ENCODE measurements around the gene NPR1.
"Not testable (repeated sequence)": the region's sequence is repeated elsewhere in the genome, so short reads cannot be mapped to it uniquely, and the experiment has no call there.

The NPR1 gene

GRCh38 chr1:153682730-153683129 is 4.2 kb downstream of the NPR1 start:
- no peak for DNase-seq (ENCODE audit: low read depth)

GRCh38 chr1:153683854-153684253 is 5.4 kb downstream of the NPR1 start:
- no peak for DNase-seq (ENCODE audit: low read depth)

DNA sequence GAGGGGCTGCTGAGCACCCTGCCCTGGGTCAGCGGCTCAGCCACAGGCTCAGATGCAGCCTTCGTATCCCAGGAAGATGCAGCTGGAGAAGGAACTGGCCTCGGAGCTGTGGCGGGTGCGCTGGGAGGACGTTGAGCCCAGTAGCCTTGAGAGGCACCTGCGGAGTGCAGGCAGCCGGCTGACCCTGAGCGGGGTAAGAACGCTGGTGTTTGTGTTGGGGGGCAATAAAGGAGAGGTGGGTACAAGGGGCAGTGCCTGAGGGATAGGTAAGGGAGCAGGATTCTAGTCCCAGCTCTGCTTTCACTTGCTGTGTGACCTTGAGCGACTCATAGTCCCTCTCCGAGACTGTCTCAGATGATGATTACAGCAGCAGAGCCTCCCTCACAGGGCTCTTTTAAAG is 6.4 kb downstream of the NPR1 start:
- no peak for DNase-seq (ENCODE audit: low read depth)

GRCh38 chr1:153685544-153686340 is 7.3 kb downstream of the NPR1 start:
- DNase-seq (ENCODE audit: low read depth), result no peak

DNA sequence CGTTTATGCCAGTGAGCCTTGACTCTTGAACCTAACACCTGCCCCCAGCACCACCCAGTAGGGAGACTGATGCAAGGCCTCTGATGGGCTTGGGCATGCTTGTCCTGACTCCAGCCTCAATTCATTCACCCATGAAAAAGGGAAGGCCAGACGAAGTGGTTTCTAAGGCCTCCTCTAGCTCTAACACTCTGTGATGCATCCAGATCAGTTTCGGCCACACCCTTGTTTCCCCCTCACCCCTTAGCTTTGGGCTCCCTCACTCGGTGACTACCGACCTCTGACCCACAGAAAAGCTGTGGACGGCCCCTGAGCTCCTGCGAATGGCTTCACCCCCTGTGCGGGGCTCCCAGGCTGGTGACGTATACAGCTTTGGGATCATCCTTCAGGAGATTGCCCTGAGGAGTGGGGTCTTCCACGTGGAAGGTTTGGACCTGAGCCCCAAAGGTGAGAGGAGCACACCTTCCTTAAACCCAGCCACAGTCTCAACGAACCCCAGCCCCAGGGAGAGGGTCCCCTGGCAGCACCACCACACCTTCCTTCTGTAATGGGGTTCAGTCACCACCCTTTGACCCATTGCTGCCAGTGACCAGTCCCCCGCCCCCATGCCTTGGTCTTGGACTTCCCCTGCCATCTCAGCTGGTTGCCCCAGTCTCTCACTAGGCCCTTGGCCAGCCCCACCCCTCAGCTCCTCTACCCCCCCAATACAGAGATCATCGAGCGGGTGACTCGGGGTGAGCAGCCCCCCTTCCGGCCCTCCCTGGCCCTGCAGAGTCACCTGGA is 9.0 kb downstream of the NPR1 start:
- no peak for DNase-seq (ENCODE audit: low read depth)

GRCh38 chr1:153688276-153688675 is 9.8 kb downstream of the NPR1 start:
- no peak for DNase-seq (ENCODE audit: low read depth)

DNA sequence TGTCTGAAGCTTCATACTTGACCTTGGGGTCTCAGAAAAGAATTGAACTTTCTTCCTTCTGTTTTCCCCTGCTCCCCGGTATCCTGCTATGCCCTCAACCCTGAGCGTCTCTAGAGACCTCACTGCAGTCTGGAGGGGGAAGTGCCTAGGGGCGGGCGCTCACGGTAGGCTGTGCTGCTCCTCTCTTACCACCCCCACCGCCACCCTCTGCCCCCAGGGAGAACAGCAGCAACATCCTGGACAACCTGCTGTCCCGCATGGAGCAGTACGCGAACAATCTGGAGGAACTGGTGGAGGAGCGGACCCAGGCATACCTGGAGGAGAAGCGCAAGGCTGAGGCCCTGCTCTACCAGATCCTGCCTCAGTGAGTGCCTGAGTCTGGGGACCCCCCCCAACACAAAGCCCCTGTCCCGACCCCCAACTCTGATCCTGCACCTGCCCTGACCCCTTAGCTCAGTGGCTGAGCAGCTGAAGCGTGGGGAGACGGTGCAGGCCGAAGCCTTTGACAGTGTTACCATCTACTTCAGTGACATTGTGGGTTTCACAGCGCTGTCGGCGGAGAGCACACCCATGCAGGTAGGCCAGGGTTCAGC is 10.3 kb downstream of the NPR1 start:
- DNase-seq (ENCODE audit: low read depth), result no peak

- no peak for DNase-seq (ENCODE audit: low read depth)
Observed at GRCh38 chr1:153693466-153693865, 15.0 kb downstream of the NPR1 start.

DNA sequence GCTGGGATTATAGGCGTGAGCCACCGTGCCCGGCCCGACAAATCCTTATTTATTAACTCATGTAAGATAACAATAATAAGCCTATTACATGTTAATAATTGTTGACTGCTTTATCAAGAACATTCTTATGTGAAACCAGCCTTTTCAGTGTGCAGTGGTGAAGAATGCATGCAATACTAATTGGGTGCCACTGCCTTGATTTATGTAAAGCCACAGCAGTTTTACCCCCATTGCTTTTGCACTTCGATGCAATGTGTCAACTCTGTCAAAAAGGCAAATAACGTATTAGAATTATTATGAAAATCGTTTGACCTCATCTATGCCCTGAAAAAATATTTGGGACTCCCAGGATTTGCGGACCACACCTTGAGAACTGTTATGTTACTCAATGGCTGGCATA is 18.3 kb downstream of the NPR1 start:
- DNase-seq (ENCODE audit: low read depth), result no peak

- no peak for DNase-seq (ENCODE audit: low read depth)
Observed at GRCh38 chr1:153697191-153698019, 18.9 kb downstream of the NPR1 start.

DNA sequence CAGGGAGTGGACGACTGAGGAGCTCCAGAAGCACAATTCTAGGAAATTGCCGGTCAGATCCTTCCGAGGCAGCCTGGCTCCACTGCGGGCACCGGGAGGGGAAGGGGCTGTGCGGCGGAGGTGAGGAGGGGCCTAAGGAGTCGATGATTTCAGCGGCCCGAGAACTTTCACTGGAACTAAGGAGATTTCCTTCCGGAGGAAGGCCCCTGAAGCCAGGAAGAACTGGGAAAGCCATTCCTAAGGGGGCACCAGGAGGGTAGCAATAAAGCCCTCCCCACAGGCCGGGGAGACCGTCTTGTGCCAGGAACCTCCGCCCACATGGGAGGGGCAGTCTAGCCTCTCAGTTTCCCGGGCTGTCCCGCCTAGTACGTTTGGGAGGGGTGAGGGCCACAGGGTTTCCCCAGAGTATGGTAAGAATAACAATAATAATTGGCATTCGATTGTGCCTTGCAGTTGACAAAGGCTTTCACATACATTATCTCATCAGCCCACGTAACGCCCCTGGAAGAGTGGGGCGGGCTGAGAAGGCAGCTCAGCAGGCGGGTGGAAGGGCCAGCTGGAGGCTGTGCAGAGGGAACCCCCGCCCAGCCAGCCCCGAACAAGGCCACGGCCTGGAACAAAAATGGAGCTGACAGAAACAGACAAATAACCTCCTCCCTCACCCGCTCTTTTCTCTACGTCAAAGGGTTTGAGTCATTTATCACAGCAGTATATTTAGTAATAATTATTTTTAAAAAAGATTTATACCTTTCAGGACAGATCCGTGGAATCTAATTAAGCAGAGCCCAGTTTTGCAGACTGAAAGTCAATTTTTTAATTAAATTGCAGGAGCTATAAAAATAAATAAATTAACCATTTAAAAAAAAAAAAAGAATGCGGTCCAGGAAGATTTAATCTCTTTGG is 19.8 kb downstream of the NPR1 start:
- DNase-seq (ENCODE audit: low read depth), result no peak

GRCh38 chr1:153698923-153699714 is 20.6 kb downstream of the NPR1 start:
- DNase-seq (ENCODE audit: low read depth), result no peak

- no peak for DNase-seq (ENCODE audit: low read depth)
Observed at GRCh38 chr1:153699768-153700167, 21.3 kb downstream of the NPR1 start.

GRCh38 chr1:153705484-153705883 is 27.0 kb downstream of the NPR1 start:
- DNase-seq (ENCODE audit: low read depth), result no peak

GRCh38 chr1:153711026-153711425 is 32.5 kb downstream of the NPR1 start:
- no peak for DNase-seq (ENCODE audit: low read depth)

DNA sequence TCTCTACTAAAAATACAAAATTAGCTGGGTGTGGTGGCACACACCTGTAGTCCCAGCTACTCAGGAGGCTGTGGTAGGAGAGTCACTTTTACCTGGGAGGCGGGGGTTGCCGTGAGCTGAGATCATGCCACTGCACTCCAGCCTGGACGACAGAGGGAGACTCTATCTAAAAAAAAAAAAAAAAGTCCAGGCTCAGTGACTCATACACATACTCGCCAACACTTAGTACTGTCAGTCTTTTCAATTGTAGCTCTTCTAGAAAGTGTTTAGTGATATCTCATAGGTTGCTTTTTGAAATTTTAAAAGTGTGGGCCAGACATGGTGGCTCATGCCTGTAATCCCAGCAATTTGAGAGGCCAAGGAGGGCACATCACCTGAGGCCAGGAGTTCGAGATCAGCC is 37.7 kb downstream of the NPR1 start:
- not testable (repeated sequence) for DNase-seq (ENCODE audit: low read depth)

GRCh38 chr1:153717330-153717729 is 38.8 kb downstream of the NPR1 start:
- DNase-seq (ENCODE audit: low read depth), result no peak

DNA sequence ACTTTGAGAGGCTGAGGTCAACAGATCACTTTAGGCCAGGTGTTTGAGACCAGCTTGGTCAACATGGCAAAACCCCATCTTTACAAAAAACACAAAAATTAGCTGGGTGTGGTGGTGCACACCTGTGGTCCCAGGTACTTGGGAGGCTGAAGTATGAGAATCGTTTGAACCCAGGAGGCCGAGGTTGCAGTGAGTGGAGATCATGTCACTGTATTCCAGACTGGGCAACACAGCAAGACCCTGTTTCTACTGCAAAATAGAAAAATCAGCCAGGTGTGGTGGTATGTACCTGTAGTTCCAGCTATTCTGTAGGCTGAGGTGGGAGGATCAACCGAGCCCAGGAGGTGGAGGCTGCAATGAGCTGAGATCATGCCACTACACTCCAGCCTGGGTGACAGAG is 45.2 kb downstream of the NPR1 start:
- no peak for DNase-seq (ENCODE audit: low read depth)

GRCh38 chr1:153724634-153725033 is 46.1 kb downstream of the NPR1 start:
- not testable (repeated sequence) for DNase-seq (ENCODE audit: low read depth)
